ENCODE data around the gene IGF2R. TPM values are rescaled to one million over a fixed set of nuclear protein-coding genes. Genes with fewer than 3 reads are reported as not detected.

Gene IGF2R
- total and polyA plus RNA-seq, 2 of the 13 experiments (the other 11 are each of a cell fraction or from before 2014, with no cell fraction given), result 38.3 to 70.0 TPM

DNA sequence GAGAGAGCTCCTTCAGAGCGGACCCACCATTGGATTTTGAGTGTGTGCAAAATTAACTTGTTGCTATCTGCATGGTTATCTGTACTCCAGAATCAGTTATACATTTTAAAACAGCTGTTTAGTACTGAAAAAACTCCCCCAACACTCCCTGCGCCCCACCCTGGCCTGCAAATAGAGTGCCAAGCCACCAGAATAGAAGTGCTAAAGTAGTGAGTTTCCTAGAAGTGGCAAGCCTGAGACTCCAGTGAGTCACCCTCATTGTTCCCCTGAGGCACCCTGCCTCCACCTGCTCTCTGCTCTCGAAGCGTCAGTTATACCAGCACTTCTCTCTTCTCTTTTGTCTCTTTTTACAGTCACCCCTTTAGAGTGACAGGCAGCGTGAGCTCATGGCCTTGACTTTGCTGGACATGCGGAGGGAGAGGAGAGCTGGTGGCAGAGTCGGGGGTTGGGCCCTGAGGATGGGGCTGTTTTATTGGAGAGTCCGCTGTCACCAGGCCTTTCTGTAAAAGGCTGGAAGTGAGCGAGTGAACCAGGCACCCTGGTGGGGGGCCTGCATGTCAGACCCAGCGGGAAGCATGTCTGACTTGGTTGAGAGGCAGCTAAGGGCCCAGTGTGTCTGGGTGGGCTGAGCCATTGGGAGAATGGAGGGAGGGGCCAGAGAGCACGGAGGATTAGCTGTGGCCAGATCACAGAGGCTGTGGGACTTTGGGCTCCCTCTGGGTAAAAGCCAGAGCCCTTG lies 10.4 kb downstream of the IGF2R start (continued):
- TF ChIP-seq FOXP4 (CRISPR knock-in tag; IDR thresholded peaks at IDR 0.05) (0 out of 2 replicates have a peak, but pooled peaks have one; percentile 25), ELF4 (CRISPR knock-in tag; IDR thresholded peaks at IDR 0.05; ENCODE audit: borderline replicate concordance) (no peak), NCOA2 (CRISPR knock-in tag; IDR thresholded peaks at IDR 0.05) (no peak), NPAS2 (CRISPR knock-in tag; IDR thresholded peaks at IDR 0.05; ENCODE audit: borderline replicate concordance) (no peak), ZNF276 (CRISPR knock-in tag; IDR thresholded peaks at IDR 0.05; ENCODE audit: low read depth) (no peak), HIVEP1 (CRISPR knock-in tag; IDR thresholded peaks at IDR 0.05) (peak; percentile 49; the same call in 1 of the 2 replicates), MAFK (conservative IDR thresholded peaks at IDR 0.05 in 1 of 2, IDR thresholded peaks at IDR 0.05 in 1 of 2; ENCODE audit: low read length in 2 of 2) (no peak), GATA4 (IDR thresholded peaks at IDR 0.05; ENCODE audit: borderline replicate concordance, low read depth) (no peak), HDAC2 (CRISPR knock-in tag; IDR thresholded peaks at IDR 0.05) (no peak), ZNF142 (CRISPR knock-in tag; IDR thresholded peaks at IDR 0.05) (no peak)
- TF ChIP-seq, protein P1, sequence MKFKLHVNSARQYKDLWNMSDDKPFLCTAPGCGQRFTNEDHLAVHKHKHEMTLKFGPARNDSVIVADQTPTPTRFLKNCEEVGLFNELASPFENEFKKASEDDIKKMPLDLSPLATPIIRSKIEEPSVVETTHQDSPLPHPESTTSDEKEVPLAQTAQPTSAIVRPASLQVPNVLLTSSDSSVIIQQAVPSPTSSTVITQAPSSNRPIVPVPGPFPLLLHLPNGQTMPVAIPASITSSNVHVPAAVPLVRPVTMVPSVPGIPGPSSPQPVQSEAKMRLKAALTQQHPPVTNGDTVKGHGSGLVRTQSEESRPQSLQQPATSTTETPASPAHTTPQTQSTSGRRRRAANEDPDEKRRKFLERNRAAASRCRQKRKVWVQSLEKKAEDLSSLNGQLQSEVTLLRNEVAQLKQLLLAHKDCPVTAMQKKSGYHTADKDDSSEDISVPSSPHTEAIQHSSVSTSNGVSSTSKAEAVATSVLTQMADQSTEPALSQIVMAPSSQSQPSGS (CRISPR knock-in tag; IDR thresholded peaks at IDR 0.05), result no peak
- TF ChIP-seq, protein P2, sequence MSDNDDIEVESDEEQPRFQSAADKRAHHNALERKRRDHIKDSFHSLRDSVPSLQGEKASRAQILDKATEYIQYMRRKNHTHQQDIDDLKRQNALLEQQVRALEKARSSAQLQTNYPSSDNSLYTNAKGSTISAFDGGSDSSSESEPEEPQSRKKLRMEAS (IDR thresholded peaks at IDR 0.05), result peak; percentile 66; the same call in 1 of the 2 replicates
- TF ChIP-seq, protein P3, sequence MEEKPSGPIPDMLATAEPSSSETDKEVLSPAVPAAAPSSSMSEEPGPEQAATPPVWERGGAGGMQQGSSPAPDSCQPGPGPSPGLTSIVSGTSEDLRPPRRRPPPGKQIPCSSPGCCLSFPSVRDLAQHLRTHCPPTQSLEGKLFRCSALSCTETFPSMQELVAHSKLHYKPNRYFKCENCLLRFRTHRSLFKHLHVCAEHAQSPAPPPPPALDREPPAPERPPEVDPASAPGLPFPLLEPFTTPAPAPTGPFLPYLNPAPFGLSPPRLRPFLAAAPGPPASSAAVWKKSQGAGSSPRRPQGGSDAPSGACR (CRISPR knock-in tag; IDR thresholded peaks at IDR 0.05), result no peak
- TF ChIP-seq, protein P4, sequence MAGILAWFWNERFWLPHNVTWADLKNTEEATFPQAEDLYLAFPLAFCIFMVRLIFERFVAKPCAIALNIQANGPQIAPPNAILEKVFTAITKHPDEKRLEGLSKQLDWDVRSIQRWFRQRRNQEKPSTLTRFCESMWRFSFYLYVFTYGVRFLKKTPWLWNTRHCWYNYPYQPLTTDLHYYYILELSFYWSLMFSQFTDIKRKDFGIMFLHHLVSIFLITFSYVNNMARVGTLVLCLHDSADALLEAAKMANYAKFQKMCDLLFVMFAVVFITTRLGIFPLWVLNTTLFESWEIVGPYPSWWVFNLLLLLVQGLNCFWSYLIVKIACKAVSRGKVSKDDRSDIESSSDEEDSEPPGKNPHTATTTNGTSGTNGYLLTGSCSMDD (CRISPR knock-in tag; IDR thresholded peaks at IDR 0.05), result no peak

Data from HepG2 (cell line).